Effector memory CD8-positive, alpha-beta T cell (primary cell): Measurements from ENCODE around the gene TMEM200A.
"Not testable (repeated sequence)": the region's sequence is repeated elsewhere in the genome, so short reads cannot be mapped to it uniquely, and the experiment has no call there.

Experiments used
- ATAC-seq: fragments of 150-1000 bp; cut with Tn5 transposase; replicated peaks from 2 replicates; pipeline ENCODE4 v1.10.0; 2021; ENCODE audit warnings: mild to moderate bottlenecking, moderate library complexity
- DNase-seq, 3 experiments: peaks; one replicate each; pipeline ENCODE4 v3.0.0; 2021
- H3K27ac Mint-ChIP-seq, 2 donors: one replicate each; pipeline ENCODE4 v1.8.0; 2022; ENCODE audit warnings: mild to moderate bottlenecking in 2 of 2, mixed read lengths in 2 of 2, moderate library complexity in 2 of 2
- H3K27me3 Mint-ChIP-seq, 2 donors: one replicate each; pipeline ENCODE4 v1.8.0; 2022; ENCODE audit warnings: mixed read lengths in 2 of 2
- H3K36me3 Mint-ChIP-seq: one replicate; pipeline ENCODE4 v1.8.0; 2022; ENCODE audit warnings: mild to moderate bottlenecking, moderate library complexity, mixed read lengths; ENCODE audit not compliant: insufficient read depth
- H3K4me1 Mint-ChIP-seq, 2 donors: one replicate each; pipeline ENCODE4 v1.8.0; 2022; ENCODE audit warnings: low read depth in 2 of 2, mixed read lengths in 2 of 2
- H3K4me3 Mint-ChIP-seq, 2 donors: one replicate each; pipeline ENCODE4 v1.8.0; 2022; ENCODE audit warnings: mild to moderate bottlenecking in 2 of 2, mixed read lengths in 2 of 2, moderate library complexity in 2 of 2
- H3K9me3 Mint-ChIP-seq, 2 donors: one replicate each; pipeline ENCODE4 v1.8.0; 2022; ENCODE audit warnings: mixed read lengths in 2 of 2
- total RNA-seq, 9 experiments: gene quantifications; one replicate each; lab custom pipeline; 2026; lab: John Stamatoyannopoulos, UW

TMEM200A gene
- total RNA-seq: 2.0 to 52.7 (median 15.6) reads per million in 9 experiments

- peak; percentile 60 for ATAC-seq
- peaks cover 11 to 16% of the 10 kb centered on the region in 2 donors for H3K4me1 Mint-ChIP-seq
- peaks cover 3% of the 10 kb centered on the region for H3K36me3 Mint-ChIP-seq
- peak; percentile 22 to 26 (median 25) for DNase-seq
- peaks cover 0 to 3% of the 10 kb centered on the region in 2 donors for H3K9me3 Mint-ChIP-seq
- peak within 1 kb of the TSS; percentile 27 to 49 for H3K27ac Mint-ChIP-seq
- peaks cover 0 to 6% of the 10 kb centered on the region in 2 donors for H3K27me3 Mint-ChIP-seq
- peak within 1 kb of the TSS; percentile 74 to 78 for H3K4me3 Mint-ChIP-seq
These were observed at the start of gene TMEM200A for GRCh38 chr6:130365166-130366106. Gene TMEM200A (plus strand): TSS chr6:130366017. CDS start chr6:130440423, 74,406 bp downstream.

- Mint-ChIP-seq H3K36me3 (peaks cover 6% of the 10 kb centered on the region), H3K27me3 (no peaks in the 10 kb centered on the region), H3K4me1 (no peaks in the 10 kb centered on the region), H3K9me3 (no peaks in the 10 kb centered on the region), H3K27ac (no peak overlapping the region), H3K4me3 (no peak overlapping the region)
- DNase-seq (no peak), ATAC-seq (no peak)
These were observed 44.9 kb upstream of the TMEM200A start for GRCh38 chr6:130320908-130321307.

GRCh38 chr6:130322673-130323268 is 43.0 kb upstream of the TMEM200A start:
- Mint-ChIP-seq H3K4me3 (no peak overlapping the region), H3K4me1 (no peaks in the 10 kb centered on the region), H3K36me3 (peaks cover 6% of the 10 kb centered on the region), H3K27me3 (no peaks in the 10 kb centered on the region), H3K27ac (no peak overlapping the region), H3K9me3 (no peaks in the 10 kb centered on the region)
- ATAC-seq (peak; percentile 56), DNase-seq (peak; percentile 43 to 60 (median 43))

- Mint-ChIP-seq H3K36me3 (peaks cover 6% of the 10 kb centered on the region), H3K4me1 (no peaks in the 10 kb centered on the region), H3K27me3 (no peaks in the 10 kb centered on the region), H3K27ac (no peak overlapping the region), H3K9me3 (no peaks in the 10 kb centered on the region), H3K4me3 (no peak overlapping the region)
- ATAC-seq (no peak), DNase-seq (no peak)
These were observed 41.2 kb upstream of the TMEM200A start for GRCh38 chr6:130324657-130325056.

- Mint-ChIP-seq H3K27ac (no peak overlapping the region), H3K36me3 (peaks cover 6% of the 10 kb centered on the region)
- no peak for DNase-seq
These were observed 39.3 kb upstream of the TMEM200A start for GRCh38 chr6:130326496-130326895.

GRCh38 chr6:130337534-130337933 is 28.3 kb upstream of the TMEM200A start:
- Mint-ChIP-seq H3K27me3 (no peaks in the 10 kb centered on the region), H3K9me3 (no peaks in the 10 kb centered on the region), H3K4me1 (no peaks in the 10 kb centered on the region), H3K27ac (no peak overlapping the region), H3K36me3 (no peaks in the 10 kb centered on the region), H3K4me3 (no peak overlapping the region)
- no peak for DNase-seq
- no peak for ATAC-seq

More at GRCh38 chr6:130326496-130326895, 39.3 kb upstream of the TMEM200A start:
- H3K9me3 Mint-ChIP-seq: no peaks in the 10 kb centered on the region
- H3K4me1 Mint-ChIP-seq: no peaks in the 10 kb centered on the region
- H3K4me3 Mint-ChIP-seq: no peak overlapping the region
- no peaks in the 10 kb centered on the region for H3K27me3 Mint-ChIP-seq
- no peak for ATAC-seq

GRCh38 chr6:130346324-130346723 is 19.5 kb upstream of the TMEM200A start:
- H3K4me1 Mint-ChIP-seq, H3K27me3 Mint-ChIP-seq, H3K9me3 Mint-ChIP-seq, ATAC-seq, H3K4me3 Mint-ChIP-seq, H3K36me3 Mint-ChIP-seq, DNase-seq: not testable (repeated sequence)
- peak overlapping the region in 1 of 2 donors; percentile 59 for H3K27ac Mint-ChIP-seq

- Mint-ChIP-seq H3K4me1 (no peaks in the 10 kb centered on the region), H3K9me3 (peaks cover 0 to 2% of the 10 kb centered on the region in 2 donors), H3K4me3 (no peak overlapping the region), H3K36me3 (no peaks in the 10 kb centered on the region), H3K27ac (no peak overlapping the region), H3K27me3 (no peaks in the 10 kb centered on the region)
- DNase-seq (no peak), ATAC-seq (no peak)
These were observed 11.5 kb upstream of the TMEM200A start for GRCh38 chr6:130354322-130354721.

GRCh38 chr6:130355572-130355971 is 10.2 kb upstream of the TMEM200A start:
- Mint-ChIP-seq H3K36me3 (no peaks in the 10 kb centered on the region), H3K27me3 (no peaks in the 10 kb centered on the region), H3K4me1 (no peaks in the 10 kb centered on the region), H3K27ac (no peak overlapping the region), H3K9me3 (peaks cover 0 to 5% of the 10 kb centered on the region in 2 donors), H3K4me3 (no peak overlapping the region)
- ATAC-seq (no peak), DNase-seq (no peak)

- Mint-ChIP-seq H3K27ac (no peak overlapping the region), H3K36me3 (no peaks in the 10 kb centered on the region), H3K27me3 (no peaks in the 10 kb centered on the region), H3K4me3 (no peak overlapping the region), H3K9me3 (peaks cover 0 to 8% of the 10 kb centered on the region in 2 donors), H3K4me1 (no peaks in the 10 kb centered on the region)
- ATAC-seq (no peak), DNase-seq (no peak)
These were observed 8.4 kb upstream of the TMEM200A start for GRCh38 chr6:130357436-130357835.

GRCh38 chr6:130359736-130360135 is 6.1 kb upstream of the TMEM200A start:
- Mint-ChIP-seq H3K9me3 (peaks cover 0 to 6% of the 10 kb centered on the region in 2 donors), H3K27ac (no peak overlapping the region), H3K36me3 (no peaks in the 10 kb centered on the region), H3K4me3 (no peak overlapping the region), H3K27me3 (no peaks in the 10 kb centered on the region), H3K4me1 (peaks cover 2 to 5% of the 10 kb centered on the region in 2 donors)
- DNase-seq (no peak), ATAC-seq (no peak)

- no peak for ATAC-seq
- no peak overlapping the region for H3K27ac Mint-ChIP-seq
These were observed 3.7 kb upstream of the TMEM200A start for GRCh38 chr6:130362128-130362527.

GRCh38 chr6:130364224-130364780 is 1.5 kb upstream of the TMEM200A start:
- ATAC-seq (peak; percentile 30), DNase-seq (no peak)
- Mint-ChIP-seq H3K36me3 (peaks cover 3% of the 10 kb centered on the region), H3K27me3 (peaks cover 0 to 6% of the 10 kb centered on the region in 2 donors), H3K4me1 (peaks cover 11 to 16% of the 10 kb centered on the region in 2 donors), H3K9me3 (peaks cover 0 to 6% of the 10 kb centered on the region in 2 donors), H3K4me3 (peak overlapping the region; percentile 74 to 78), H3K27ac (peak overlapping the region in 1 of 2 donors; percentile 27)

More at GRCh38 chr6:130362128-130362527, 3.7 kb upstream of the TMEM200A start:
- Mint-ChIP-seq H3K4me3 (no peak overlapping the region), H3K4me1 (peaks cover 7 to 14% of the 10 kb centered on the region in 2 donors), H3K9me3 (peaks cover 0 to 6% of the 10 kb centered on the region in 2 donors), H3K36me3 (peaks cover 3% of the 10 kb centered on the region), H3K27me3 (no peaks in the 10 kb centered on the region)
- DNase-seq: no peak
